Neutrophil (primary cell): ENCODE data around the gene MAN1A1.

Experiments
- H3K27ac ChIP-seq: fragments of 200-600 bp; sonication (generic); 2 replicates; pipeline ENCODE4 v1.5.1; 2016; ENCODE audit warnings: mild to moderate bottlenecking, moderate library complexity
- H3K27me3 ChIP-seq: fragments of 200-600 bp; sonication (generic); 2 replicates; pipeline ENCODE4 v1.6.0; 2016; ENCODE audit warnings: mild to moderate bottlenecking
- H3K36me3 ChIP-seq: fragments of 200-600 bp; sonication (generic); 2 replicates; pipeline ENCODE4 v1.5.1; 2017
- H3K4me1 ChIP-seq, 2 experiments: fragments of 200-600 bp in 1 of 2; sonication (generic) in 1 of 2; 1 replicate in 1 of 2; 2 replicates in 1 of 2; pipeline versions ENCODE4 v1.5.1 to v1.6.1; 2013 to 2016; ENCODE audit warnings: low read depth in 1 of 2, low read length in 1 of 2, mild to moderate bottlenecking in 1 of 2, moderate library complexity in 1 of 2; ENCODE audit not compliant: control insufficient read depth in 1 of 2, insufficient read depth in 1 of 2
- H3K4me3 ChIP-seq, 2 experiments: fragments of 200-600 bp in 1 of 2; sonication (generic) in 1 of 2; 1 replicate in 1 of 2; 2 replicates in 1 of 2; pipeline ENCODE4 v1.5.1; 2013 to 2016; ENCODE audit warnings: low read depth in 1 of 2, low read length in 1 of 2, mild to moderate bottlenecking in 1 of 2, moderate library complexity in 1 of 2
- H3K9me3 ChIP-seq: fragments of 200-600 bp; sonication (generic); 2 replicates; pipeline ENCODE4 v1.5.1; 2016
- CTCF ChIP-seq: fragments of 200-600 bp; sonication (generic); IDR thresholded peaks from 2 replicates; pipeline ENCODE4 v1.5.1; 2016; ENCODE audit warnings: antibody characterized with exemption

MAN1A1 gene

GRCh38 chr6:119256978-119257462, 92.5 kb downstream of the MAN1A1 start:
- H3K27ac ChIP-seq = no peak overlapping the region

GRCh38 chr6:119256392-119256791, 93.2 kb downstream of the MAN1A1 start:
- Histone ChIP-seq H3K36me3 (no peaks in the 10 kb centered on the region), H3K27ac (no peak overlapping the region), H3K4me1 (peaks cover 3 to 4% of the 10 kb centered on the region in 2 experiments), H3K27me3 (no peaks in the 10 kb centered on the region), H3K4me3 (no peak overlapping the region), H3K9me3 (no peaks in the 10 kb centered on the region)
- no peak for TF ChIP-seq CTCF

More at GRCh38 chr6:119256978-119257462, 92.5 kb downstream of the MAN1A1 start:
- H3K9me3 ChIP-seq = no peaks in the 10 kb centered on the region
- no peak for TF ChIP-seq CTCF
- no peak overlapping the region for H3K4me3 ChIP-seq
- peaks cover 0 to 3% of the 10 kb centered on the region in 2 experiments for H3K4me1 ChIP-seq
- H3K36me3 ChIP-seq = no peaks in the 10 kb centered on the region
- H3K27me3 ChIP-seq = no peaks in the 10 kb centered on the region

- no peaks in the 10 kb centered on the region for H3K27me3 ChIP-seq
- no peak overlapping the region for H3K4me3 ChIP-seq
- H3K27ac ChIP-seq = no peak overlapping the region
- peaks cover 0 to 4% of the 10 kb centered on the region in 2 experiments for H3K4me1 ChIP-seq
- no peaks in the 10 kb centered on the region for H3K36me3 ChIP-seq
- no peaks in the 10 kb centered on the region for H3K9me3 ChIP-seq
- TF ChIP-seq CTCF = no peak
These were observed 94.1 kb downstream of the MAN1A1 start for GRCh38 chr6:119255492-119255891.

- peaks cover 14% of the 10 kb centered on the region for H3K36me3 ChIP-seq
- peaks cover 0 to 4% of the 10 kb centered on the region in 2 experiments for H3K4me1 ChIP-seq
- no peaks in the 10 kb centered on the region for H3K9me3 ChIP-seq
- H3K4me3 ChIP-seq = no peak overlapping the region
- H3K27me3 ChIP-seq = no peaks in the 10 kb centered on the region
- H3K27ac ChIP-seq = no peak overlapping the region
- TF ChIP-seq CTCF = no peak
These were observed 99.5 kb downstream of the MAN1A1 start for GRCh38 chr6:119250036-119250435.

- no peak for TF ChIP-seq CTCF
- Histone ChIP-seq H3K27ac (no peak overlapping the region), H3K27me3 (no peaks in the 10 kb centered on the region), H3K4me1 (peaks cover 0 to 4% of the 10 kb centered on the region in 2 experiments), H3K4me3 (no peak overlapping the region), H3K36me3 (peaks cover 14% of the 10 kb centered on the region), H3K9me3 (no peaks in the 10 kb centered on the region)
These were observed 100.2 kb downstream of the MAN1A1 start for GRCh38 chr6:119249319-119249718.

- Histone ChIP-seq H3K9me3 (no peaks in the 10 kb centered on the region), H3K4me3 (no peak overlapping the region), H3K4me1 (peaks cover 0 to 4% of the 10 kb centered on the region in 2 experiments), H3K27me3 (no peaks in the 10 kb centered on the region), H3K36me3 (peaks cover 14% of the 10 kb centered on the region), H3K27ac (no peak overlapping the region)
- TF ChIP-seq CTCF = no peak
These were observed 102.1 kb downstream of the MAN1A1 start for GRCh38 chr6:119247504-119247903.
